Measurements from ENCODE around the gene SORL1. TPM values are rescaled to one million over a fixed set of nuclear protein-coding genes. Genes with fewer than 3 reads are reported as not detected.

The SORL1 gene
- total RNA-seq, 4 donors from 2014 or later: 12.1 to 42.8 (median 21.0) TPM

GRCh38 chr11:121437686-121438078, 14.4 kb upstream of the SORL1 start:
- WGBS: 82% methylated on average over 4 of the region's 4 CpGs
- no peaks in the 10 kb centered on the region for H3K36me3 ChIP-seq
- no peak for DNase-seq (ENCODE audit: low spot score in 2 of 2)
- peaks cover 11% of the 10 kb centered on the region for H3K4me1 ChIP-seq
- no peaks in the 10 kb centered on the region for H3K27me3 ChIP-seq
- TF ChIP-seq POLR2AphosphoS5 (IDR thresholded peaks at IDR 0.05) (no peak), POLR2A (IDR thresholded peaks at IDR 0.05) (no peak), CTCF (IDR thresholded peaks at IDR 0.05) (no peak), EP300 (IDR thresholded peaks at IDR 0.05) (no peak)
- H3K27ac ChIP-seq: no peak overlapping the region
- H3K4me3 ChIP-seq: no peak overlapping the region
- H3K9me3 ChIP-seq: no peaks in the 10 kb centered on the region

GRCh38 chr11:121439337-121439736, 12.8 kb upstream of the SORL1 start:
- no peak for DNase-seq (ENCODE audit: low spot score in 2 of 2)
- TF ChIP-seq EP300 (IDR thresholded peaks at IDR 0.05) (no peak), POLR2AphosphoS5 (IDR thresholded peaks at IDR 0.05) (no peak), POLR2A (IDR thresholded peaks at IDR 0.05) (no peak), CTCF (IDR thresholded peaks at IDR 0.05) (no peak)
- 53% methylated on average over 4 of the region's 4 CpGs for WGBS
- Histone ChIP-seq H3K4me1 (peaks cover 11% of the 10 kb centered on the region), H3K27me3 (no peaks in the 10 kb centered on the region), H3K9me3 (no peaks in the 10 kb centered on the region), H3K27ac (no peak overlapping the region), H3K4me3 (no peak overlapping the region), H3K36me3 (no peaks in the 10 kb centered on the region)

GRCh38 chr11:121439759-121440158, 12.4 kb upstream of the SORL1 start:
- H3K4me3 ChIP-seq: no peak overlapping the region
- no peaks in the 10 kb centered on the region for H3K36me3 ChIP-seq
- DNase-seq (ENCODE audit: low spot score in 2 of 2): no peak
- H3K27ac ChIP-seq: no peak overlapping the region
- no peaks in the 10 kb centered on the region for H3K27me3 ChIP-seq
- H3K9me3 ChIP-seq: no peaks in the 10 kb centered on the region
- H3K4me1 ChIP-seq: peaks cover 11% of the 10 kb centered on the region
- TF ChIP-seq POLR2A (IDR thresholded peaks at IDR 0.05) (no peak), EP300 (IDR thresholded peaks at IDR 0.05) (no peak), CTCF (IDR thresholded peaks at IDR 0.05) (no peak), POLR2AphosphoS5 (IDR thresholded peaks at IDR 0.05) (no peak)

- Histone ChIP-seq H3K27ac (no peak overlapping the region), H3K27me3 (no peaks in the 10 kb centered on the region), H3K9me3 (no peaks in the 10 kb centered on the region), H3K4me3 (no peak overlapping the region), H3K36me3 (no peaks in the 10 kb centered on the region), H3K4me1 (peaks cover 10% of the 10 kb centered on the region)
- TF ChIP-seq POLR2AphosphoS5 (IDR thresholded peaks at IDR 0.05) (no peak), POLR2A (IDR thresholded peaks at IDR 0.05) (no peak), EP300 (IDR thresholded peaks at IDR 0.05) (no peak), CTCF (IDR thresholded peaks at IDR 0.05) (no peak)
- DNase-seq (ENCODE audit: low spot score in 2 of 2): no peak
- 47% methylated on average over 2 of the region's 2 CpGs for WGBS
These were observed 10.6 kb upstream of the SORL1 start for GRCh38 chr11:121441521-121441920.

GRCh38 chr11:121443688-121444275, 8.3 kb upstream of the SORL1 start:
- DNase-seq (ENCODE audit: low spot score in 2 of 2): no peak
- H3K27me3 ChIP-seq: no peaks in the 10 kb centered on the region
- H3K4me3 ChIP-seq: no peak overlapping the region
- no peaks in the 10 kb centered on the region for H3K4me1 ChIP-seq
- no peak overlapping the region for H3K27ac ChIP-seq
- no peaks in the 10 kb centered on the region for H3K9me3 ChIP-seq
- TF ChIP-seq POLR2A (IDR thresholded peaks at IDR 0.05) (no peak), POLR2AphosphoS5 (IDR thresholded peaks at IDR 0.05) (no peak), CTCF (IDR thresholded peaks at IDR 0.05) (no peak), EP300 (IDR thresholded peaks at IDR 0.05) (no peak)
- H3K36me3 ChIP-seq: no peaks in the 10 kb centered on the region
- 92% methylated on average over 4 of the region's 4 CpGs for WGBS

Measured in suprapubic skin (tissue), 4 donors.